NCI-H1930 (cell line): ENCODE measurements around the gene CCL11.

Source experiments
- DNase-seq, 2 experiments: peaks; one replicate each; lab custom pipeline; 2025; lab: John Stamatoyannopoulos, UW

Gene CCL11

DNA sequence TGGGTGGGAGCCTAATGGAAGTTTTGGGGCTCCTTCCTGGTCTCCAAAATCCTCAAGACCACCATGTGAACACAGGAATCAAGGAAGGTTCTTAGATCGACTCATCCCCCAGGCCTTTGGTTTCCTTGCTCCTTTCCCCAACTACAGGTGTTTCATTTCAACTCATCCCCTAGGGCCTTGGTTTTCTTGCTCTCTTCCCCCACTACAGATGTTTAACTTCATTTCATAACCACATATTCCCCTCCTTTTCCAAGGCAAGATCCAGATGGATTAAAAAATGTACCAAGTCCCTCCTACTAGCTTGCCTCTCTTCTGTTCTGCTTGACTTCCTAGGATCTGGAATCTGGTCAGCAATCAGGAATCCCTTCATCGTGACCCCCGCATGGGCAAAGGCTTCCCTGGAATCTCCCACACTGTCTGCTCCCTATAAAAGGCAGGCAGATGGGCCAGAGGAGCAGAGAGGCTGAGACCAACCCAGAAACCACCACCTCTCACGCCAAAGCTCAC lies at the start of gene CCL11:
Gene CCL11, plus strand, starts transcription at position 457 of the 507 bp plus-strand sequence. CDS start 67 bp downstream, outside the sequence.
- no peak for DNase-seq

- no peak for DNase-seq
Measured at GRCh38 chr17:34236281-34236892, 49.2 kb upstream of the CCL11 start.

GRCh38 chr17:34237458-34237857 lies 48.1 kb upstream of the CCL11 start:
- no peak for DNase-seq

GRCh38 chr17:34241062-34241461 lies 44.5 kb upstream of the CCL11 start:
- DNase-seq = no peak

- no peak for DNase-seq
Measured at GRCh38 chr17:34242587-34243363, 42.8 kb upstream of the CCL11 start.

- DNase-seq = no peak
Measured at GRCh38 chr17:34243364-34244320, 41.9 kb upstream of the CCL11 start.

GRCh38 chr17:34245351-34245905 lies 40.1 kb upstream of the CCL11 start:
- no peak for DNase-seq

DNA sequence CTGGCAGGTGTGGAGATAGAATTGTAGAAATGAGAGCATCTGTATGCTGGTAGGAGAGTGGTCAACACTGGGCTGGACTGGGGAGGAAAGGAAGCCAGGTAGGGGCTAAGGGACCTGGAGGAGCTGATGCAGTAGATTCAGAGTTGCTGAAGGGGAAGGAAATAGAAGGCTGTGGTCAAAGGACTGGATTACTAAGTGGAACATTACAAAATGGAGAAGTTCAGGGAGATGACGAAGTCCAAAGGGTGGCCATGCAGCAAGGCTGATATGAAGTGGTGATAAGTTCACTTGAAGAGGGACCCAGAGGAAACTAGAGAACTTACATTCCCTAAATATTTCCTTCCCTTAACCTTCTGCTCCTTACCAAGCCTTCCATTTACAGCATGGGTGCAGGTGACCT lies 39.1 kb upstream of the CCL11 start:
- no peak for DNase-seq

DNA sequence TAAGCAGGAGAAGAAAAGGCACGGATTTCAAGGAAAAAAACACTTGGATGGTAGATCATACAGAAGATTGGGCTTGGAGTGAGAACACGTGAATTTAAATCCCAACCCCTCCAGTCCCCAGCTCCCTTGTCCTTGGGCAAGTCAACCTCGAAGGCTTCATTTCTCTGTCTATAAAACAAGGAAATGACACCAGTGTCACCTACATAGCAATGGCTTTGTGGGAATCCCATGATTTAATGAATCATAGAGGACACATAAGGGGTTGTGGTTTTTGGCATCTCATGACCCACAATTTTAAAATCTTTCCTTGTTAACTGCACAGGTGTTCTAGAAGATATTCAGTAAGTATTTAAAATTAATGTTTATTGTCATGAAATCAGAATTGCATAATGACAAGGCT lies 38.7 kb upstream of the CCL11 start:
- DNase-seq = no peak

DNA sequence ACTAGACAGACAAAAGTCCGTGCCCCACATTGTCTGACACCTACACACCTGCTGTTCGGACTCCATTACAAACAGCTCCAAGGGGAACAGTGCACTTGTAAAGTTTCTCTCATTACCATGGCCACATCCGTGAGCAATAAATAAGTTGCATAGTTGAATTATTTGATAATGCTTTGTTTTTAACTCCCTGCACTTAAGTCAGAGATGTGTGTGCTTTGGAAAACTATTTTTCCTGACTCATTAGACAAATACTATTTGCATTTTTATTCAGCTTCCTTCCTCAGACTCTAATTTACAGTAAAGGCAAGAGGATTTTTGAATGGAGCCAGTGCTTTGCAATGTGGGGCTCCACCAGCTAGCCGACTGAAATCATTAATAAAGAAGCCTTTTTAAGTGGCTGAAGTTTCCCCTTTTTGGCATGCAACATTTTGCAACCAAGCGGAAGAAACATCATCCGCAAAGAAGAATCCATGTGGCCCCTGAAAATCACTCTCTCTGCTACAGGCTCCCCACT lies 37.0 kb upstream of the CCL11 start:
- no peak for DNase-seq

- no peak for DNase-seq
Measured at GRCh38 chr17:34249061-34249460, 36.5 kb upstream of the CCL11 start.

GRCh38 chr17:34249478-34249877 lies 36.1 kb upstream of the CCL11 start:
- DNase-seq = no peak

GRCh38 chr17:34251186-34251585 lies 34.4 kb upstream of the CCL11 start:
- no peak for DNase-seq

DNA sequence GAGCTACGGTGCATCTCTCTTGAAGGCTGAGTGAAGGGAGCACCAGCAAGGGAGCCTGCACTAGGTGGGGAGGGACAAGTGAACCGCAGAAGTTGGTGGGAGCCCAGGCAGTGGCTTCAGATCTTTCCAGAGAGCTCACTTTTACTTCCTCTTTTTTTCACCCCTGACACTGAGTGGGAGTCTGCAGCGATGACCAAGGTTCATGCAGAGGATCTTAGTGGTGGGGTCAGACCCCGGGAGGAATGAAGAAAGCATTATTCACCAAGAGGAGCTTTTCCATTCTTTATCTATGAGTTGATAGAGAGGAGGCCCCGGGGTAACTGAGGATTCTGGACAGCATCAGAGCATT lies 33.5 kb upstream of the CCL11 start:
- DNase-seq = no peak

- no peak for DNase-seq
Measured at GRCh38 chr17:34252444-34253138, 33.0 kb upstream of the CCL11 start.

DNA sequence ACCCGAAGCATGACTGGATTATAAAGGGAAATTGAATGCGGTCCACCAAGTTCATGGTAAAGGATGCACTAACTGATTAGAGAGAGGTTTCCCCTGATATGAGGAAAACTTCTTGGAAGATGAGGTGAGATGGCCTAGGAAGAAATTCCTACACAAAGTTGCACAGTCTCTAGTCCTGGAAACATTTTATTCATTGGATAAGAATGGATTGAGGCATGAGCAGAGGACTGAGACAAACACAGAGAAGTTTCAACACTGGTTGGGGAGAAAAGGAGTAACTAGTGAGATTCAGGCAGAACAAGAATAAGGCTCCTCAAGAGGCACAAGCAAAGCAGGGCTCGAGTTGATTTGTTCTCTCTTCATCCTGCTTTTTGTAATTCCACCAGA lies 32.4 kb upstream of the CCL11 start:
- DNase-seq = no peak

DNA sequence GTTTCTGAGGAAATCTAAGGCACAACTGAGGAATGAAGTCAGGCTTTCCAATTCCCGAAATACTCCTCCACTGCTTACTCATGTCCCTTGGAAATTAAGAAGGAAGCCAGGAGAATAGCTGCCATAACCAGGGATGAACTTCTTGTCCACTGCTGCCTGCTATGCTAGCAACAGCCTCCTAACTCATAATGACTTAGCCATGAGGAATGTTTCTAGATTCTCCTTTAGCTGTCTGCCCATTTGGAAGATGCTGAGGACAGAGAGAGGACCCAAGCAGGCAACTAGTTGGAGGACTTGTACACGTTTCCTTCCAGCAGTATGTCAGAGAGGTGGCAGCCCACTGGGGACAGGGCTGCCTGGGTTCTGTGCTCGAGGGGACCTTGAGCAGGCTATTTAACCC lies 31.4 kb upstream of the CCL11 start:
- no peak for DNase-seq

- DNase-seq = no peak
Measured at GRCh38 chr17:34254651-34255380, 30.7 kb upstream of the CCL11 start, which contains the start of gene CCL2. Gene CCL2, plus strand, starts transcription at chr17:34255285. Its CDS starts 65 bp downstream, at chr17:34255350.

GRCh38 chr17:34255381-34255732 lies 30.2 kb upstream of the CCL11 start:
- DNase-seq = no peak

GRCh38 chr17:34255841-34256240 lies 29.7 kb upstream of the CCL11 start:
- DNase-seq = no peak
